Prostate gland (tissue), 2 donors: Measurements from ENCODE around the gene ZNF106. TPM values are rescaled to one million over a fixed set of nuclear protein-coding genes. Genes with fewer than 3 reads are reported as not detected.

Source experiments
- DNase-seq: peaks from one replicate; pipeline ENCODE4 v3.0.0-alpha.2; 2019; ENCODE audit warnings: low spot score
- H3K27ac ChIP-seq, 2 donors: fragments of 200-600 bp; sonication (generic); 2 replicates each; pipeline ENCODE4 v1.5.1; 2017 to 2019
- H3K27me3 ChIP-seq: fragments of 200-600 bp; sonication (generic); replicated peaks from 2 replicates; pipeline ENCODE4 v1.5.1; 2019; ENCODE audit not compliant: insufficient read depth
- H3K36me3 ChIP-seq, 2 donors: fragments of 200-600 bp; sonication (generic); 1 replicate in 1 of 2; 2 replicates in 1 of 2; pipeline versions ENCODE4 v1.5.1 to v1.8.1; 2017 to 2019
- H3K4me1 ChIP-seq: fragments of 200-600 bp; sonication (generic); replicated peaks from 2 replicates; pipeline ENCODE4 v1.5.1; 2019
- H3K4me3 ChIP-seq, 2 donors: fragments of 200-600 bp; sonication (generic); 2 replicates each; pipeline ENCODE4 v1.5.1; 2017 to 2019
- H3K9me3 ChIP-seq: fragments of 200-600 bp; sonication (generic); 2 replicates; pipeline ENCODE4 v1.5.1; 2017
- CTCF ChIP-seq, 4 experiments: fragments of 200-600 bp in 2 of 4; fragments of 450-650 bp in 2 of 4; sonication (generic) in 2 of 4; IDR thresholded peaks; 1 replicate in 3 of 4; 2 replicates in 1 of 4; pipeline ENCODE4 v1.5.1; 2016 to 2019; ENCODE audit warnings: antibody characterized with exemption in 4 of 4, mild to moderate bottlenecking in 2 of 4, moderate library complexity in 2 of 4
- POLR2A ChIP-seq: fragments of 450-650 bp; IDR thresholded peaks from one replicate; pipeline ENCODE4 v1.6.1; 2016; ENCODE audit warnings: antibody characterized with exemption, mild to moderate bottlenecking
- POLR2AphosphoS5 ChIP-seq: sonication (generic); formaldehyde crosslinking; IDR thresholded peaks from one replicate; pipeline ENCODE4 v1.6.1; 2017; ENCODE audit warnings: antibody characterized with exemption
- WGBS: methylation state at CpG from one replicate; pipeline ENCODE4 v1.1.5; 2018; 5-methylcytosine and 5-hydroxymethylcytosine counted together
- intact Hi-C: fragments of 100-400 bp; cut with DNase I; formaldehyde crosslinking; loops from one replicate; pipeline ENCODE4 v1.14.2; 2022
- small RNA-seq, 2 donors: library from RNA; depleted of rRNA; stranded (forward); fragments of <200 nt; gene quantifications; one replicate each; pipeline ENCODE3, GENCODE V24; 2016
- total RNA-seq, 2 donors: library from RNA; depleted of rRNA; stranded (reverse); fragments of >200 nt; gene quantifications; one replicate each; pipeline ENCODE4 v1.1.0, GENCODE V29; 2016

ZNF106 gene
- total RNA-seq, 2 donors from 2014 or later, result 49.5 to 79.5 TPM

GRCh38 chr15:42364529-42364928, 126.4 kb downstream of the ZNF106 start:
- Histone ChIP-seq H3K36me3 (no peaks in the 10 kb centered on the region), H3K4me1 (no peaks in the 10 kb centered on the region), H3K9me3 (no peaks in the 10 kb centered on the region), H3K4me3 (no peak overlapping the region), H3K27ac (no peak overlapping the region), H3K27me3 (no peaks in the 10 kb centered on the region)
- DNase-seq, result peak; percentile 12
- intact Hi-C loops, result no loop called here
- WGBS, result 8% methylated on average over 1 of the region's 1 CpG
- TF ChIP-seq CTCF (IDR thresholded peaks at IDR 0.05) (no peak), POLR2AphosphoS5 (no peak), POLR2A (no peak)

GRCh38 chr15:42363942-42364341, 127.0 kb downstream of the ZNF106 start:
- Histone ChIP-seq H3K27ac (no peak overlapping the region), H3K27me3 (no peaks in the 10 kb centered on the region), H3K4me1 (no peaks in the 10 kb centered on the region), H3K4me3 (no peak overlapping the region), H3K9me3 (no peaks in the 10 kb centered on the region), H3K36me3 (no peaks in the 10 kb centered on the region)
- TF ChIP-seq POLR2AphosphoS5 (no peak), POLR2A (no peak), CTCF (IDR thresholded peaks at IDR 0.05) (no peak)
- intact Hi-C loops, result no loop called here
- DNase-seq, result no peak

- H3K27ac ChIP-seq, result no peak overlapping the region
- no peaks in the 10 kb centered on the region for H3K27me3 ChIP-seq
- intact Hi-C loops, result no loop called here
- H3K4me3 ChIP-seq, result no peak overlapping the region
- H3K36me3 ChIP-seq, result no peaks in the 10 kb centered on the region
- no peaks in the 10 kb centered on the region for H3K9me3 ChIP-seq
- no peak for DNase-seq
- 94% methylated on average over 3 of the region's 3 CpGs for WGBS
- no peak for TF ChIP-seq POLR2A
- TF ChIP-seq POLR2AphosphoS5, result no peak
- TF ChIP-seq CTCF (IDR thresholded peaks at IDR 0.05), result no peak
- no peaks in the 10 kb centered on the region for H3K4me1 ChIP-seq
Observed at GRCh38 chr15:42363487-42363886, 127.5 kb downstream of the ZNF106 start.

Small RNA genes within 50 kb of the gene (small RNA-seq; reads per million reads assigned to genes)
- 0 reads per million in 2 donors for gene RNU6-188P

Other genes with a start within 250 kb of the ZNF106 start
- 10 to 100 TPM; 10.2 to 38.7 TPM for gene GANC, start 217.9 kb downstream of the ZNF106 start, total RNA-seq
- gene TMEM87A, start 217.7 kb downstream of the ZNF106 start, total RNA-seq, result 100 to 1,000 TPM in 1 of 2 donors, 10 to 100 TPM in 1; 88.6 to 130 TPM
- 10 to 100 TPM in 1 of 2 donors, 1 to 10 TPM in 1; 5.3 to 15.1 TPM for gene CAPN3, start 131.6 kb downstream of the ZNF106 start, total RNA-seq
- 10 to 100 TPM; 86.1 to 93.9 TPM for gene SNAP23, start 4.5 kb upstream of the ZNF106 start, total RNA-seq
- gene LRRC57, start 57.7 kb upstream of the ZNF106 start, total RNA-seq, result 10 to 100 TPM in 1 of 2 donors, 1 to 10 TPM in 1; 9.8 to 21.8 TPM
- 10 to 100 TPM; 27.5 to 41.9 TPM for gene HAUS2, start 57.7 kb upstream of the ZNF106 start, total RNA-seq
- gene STARD9, start 84.5 kb upstream of the ZNF106 start, total RNA-seq, result 10 to 100 TPM in 1 of 2 donors, 1 to 10 TPM in 1; 2.6 to 45.8 TPM
- gene CDAN1, start 246.0 kb upstream of the ZNF106 start, total RNA-seq, result 10 to 100 TPM; 22.3 to 26.9 TPM